HL-60 (cell line): Measurements from ENCODE around the gene PKD1L1.

Experiments
- GABPA ChIP-seq: IDR thresholded peaks from 2 replicates; pipeline ENCODE4 v1.6.1; 2012; ENCODE audit warnings: low read depth
- TF ChIP-seq, protein P1 (sequence below): IDR thresholded peaks from one replicate; pipeline ENCODE4 v1.5.1; 2011; ENCODE audit warnings: low read length, control low read depth, inconsistent platforms; ENCODE audit not compliant: insufficient read depth
- TF ChIP-seq, protein P2 (sequence below): IDR thresholded peaks from 2 replicates; pipeline ENCODE4 v1.6.1; 2012; ENCODE audit warnings: low read depth; ENCODE audit not compliant: insufficient replicate concordance

DNA sequence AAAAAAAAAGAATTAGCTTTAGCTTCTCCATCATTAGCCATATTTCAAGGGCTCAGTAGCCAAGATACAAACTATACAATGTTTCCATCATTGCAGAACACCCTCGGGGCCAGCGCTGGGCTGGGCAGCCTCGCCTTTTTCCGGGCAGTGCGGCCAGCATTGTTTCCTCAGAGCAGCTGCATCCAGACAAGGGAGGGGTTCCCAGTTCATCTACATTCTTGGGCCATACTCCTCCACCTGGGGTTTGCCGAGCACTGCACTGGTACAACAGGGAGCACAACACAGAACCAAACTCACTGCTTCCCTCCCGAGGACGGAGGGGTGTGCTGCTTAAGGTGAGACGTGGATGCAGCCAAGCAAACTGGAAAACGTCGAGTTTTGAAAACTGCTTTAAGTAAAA, 2.4 kb upstream of the PKD1L1 start:
- TF ChIP-seq, protein P1, sequence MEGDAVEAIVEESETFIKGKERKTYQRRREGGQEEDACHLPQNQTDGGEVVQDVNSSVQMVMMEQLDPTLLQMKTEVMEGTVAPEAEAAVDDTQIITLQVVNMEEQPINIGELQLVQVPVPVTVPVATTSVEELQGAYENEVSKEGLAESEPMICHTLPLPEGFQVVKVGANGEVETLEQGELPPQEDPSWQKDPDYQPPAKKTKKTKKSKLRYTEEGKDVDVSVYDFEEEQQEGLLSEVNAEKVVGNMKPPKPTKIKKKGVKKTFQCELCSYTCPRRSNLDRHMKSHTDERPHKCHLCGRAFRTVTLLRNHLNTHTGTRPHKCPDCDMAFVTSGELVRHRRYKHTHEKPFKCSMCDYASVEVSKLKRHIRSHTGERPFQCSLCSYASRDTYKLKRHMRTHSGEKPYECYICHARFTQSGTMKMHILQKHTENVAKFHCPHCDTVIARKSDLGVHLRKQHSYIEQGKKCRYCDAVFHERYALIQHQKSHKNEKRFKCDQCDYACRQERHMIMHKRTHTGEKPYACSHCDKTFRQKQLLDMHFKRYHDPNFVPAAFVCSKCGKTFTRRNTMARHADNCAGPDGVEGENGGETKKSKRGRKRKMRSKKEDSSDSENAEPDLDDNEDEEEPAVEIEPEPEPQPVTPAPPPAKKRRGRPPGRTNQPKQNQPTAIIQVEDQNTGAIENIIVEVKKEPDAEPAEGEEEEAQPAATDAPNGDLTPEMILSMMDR = no peak
- TF ChIP-seq, protein P2, sequence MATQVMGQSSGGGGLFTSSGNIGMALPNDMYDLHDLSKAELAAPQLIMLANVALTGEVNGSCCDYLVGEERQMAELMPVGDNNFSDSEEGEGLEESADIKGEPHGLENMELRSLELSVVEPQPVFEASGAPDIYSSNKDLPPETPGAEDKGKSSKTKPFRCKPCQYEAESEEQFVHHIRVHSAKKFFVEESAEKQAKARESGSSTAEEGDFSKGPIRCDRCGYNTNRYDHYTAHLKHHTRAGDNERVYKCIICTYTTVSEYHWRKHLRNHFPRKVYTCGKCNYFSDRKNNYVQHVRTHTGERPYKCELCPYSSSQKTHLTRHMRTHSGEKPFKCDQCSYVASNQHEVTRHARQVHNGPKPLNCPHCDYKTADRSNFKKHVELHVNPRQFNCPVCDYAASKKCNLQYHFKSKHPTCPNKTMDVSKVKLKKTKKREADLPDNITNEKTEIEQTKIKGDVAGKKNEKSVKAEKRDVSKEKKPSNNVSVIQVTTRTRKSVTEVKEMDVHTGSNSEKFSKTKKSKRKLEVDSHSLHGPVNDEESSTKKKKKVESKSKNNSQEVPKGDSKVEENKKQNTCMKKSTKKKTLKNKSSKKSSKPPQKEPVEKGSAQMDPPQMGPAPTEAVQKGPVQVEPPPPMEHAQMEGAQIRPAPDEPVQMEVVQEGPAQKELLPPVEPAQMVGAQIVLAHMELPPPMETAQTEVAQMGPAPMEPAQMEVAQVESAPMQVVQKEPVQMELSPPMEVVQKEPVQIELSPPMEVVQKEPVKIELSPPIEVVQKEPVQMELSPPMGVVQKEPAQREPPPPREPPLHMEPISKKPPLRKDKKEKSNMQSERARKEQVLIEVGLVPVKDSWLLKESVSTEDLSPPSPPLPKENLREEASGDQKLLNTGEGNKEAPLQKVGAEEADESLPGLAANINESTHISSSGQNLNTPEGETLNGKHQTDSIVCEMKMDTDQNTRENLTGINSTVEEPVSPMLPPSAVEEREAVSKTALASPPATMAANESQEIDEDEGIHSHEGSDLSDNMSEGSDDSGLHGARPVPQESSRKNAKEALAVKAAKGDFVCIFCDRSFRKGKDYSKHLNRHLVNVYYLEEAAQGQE = no peak
- TF ChIP-seq GABPA = no peak
